DMS 273 (cell line): ENCODE data around the gene CENPT.

Experiments used
- DNase-seq: peaks from one replicate; lab custom pipeline; 2025; ENCODE audit not compliant: unreplicated experiment; lab: John Stamatoyannopoulos, UW

CENPT gene

GRCh38 chr16:67847064-67847861 is at the start of gene CENPT:
Gene CENPT (minus strand): TSS chr16:67847693. CDS start chr16:67833859, 13,834 bp downstream.
- DNase-seq = peak; percentile 90

- no peak for DNase-seq
Observed at GRCh38 chr16:67897231-67897630, 49.7 kb upstream of the CENPT start.

GRCh38 chr16:67893743-67894399 is 46.4 kb upstream of the CENPT start:
- DNase-seq = peak; percentile 64

- peak; percentile 98 for DNase-seq
Observed at GRCh38 chr16:67892899-67893742, 45.6 kb upstream of the CENPT start, which contains the start of gene PSKH1. Gene PSKH1 (plus strand): TSS chr16:67893254. CDS start chr16:67908750, 15,496 bp downstream.

- DNase-seq = no peak
Observed at GRCh38 chr16:67892375-67892774, 44.9 kb upstream of the CENPT start.

DNA sequence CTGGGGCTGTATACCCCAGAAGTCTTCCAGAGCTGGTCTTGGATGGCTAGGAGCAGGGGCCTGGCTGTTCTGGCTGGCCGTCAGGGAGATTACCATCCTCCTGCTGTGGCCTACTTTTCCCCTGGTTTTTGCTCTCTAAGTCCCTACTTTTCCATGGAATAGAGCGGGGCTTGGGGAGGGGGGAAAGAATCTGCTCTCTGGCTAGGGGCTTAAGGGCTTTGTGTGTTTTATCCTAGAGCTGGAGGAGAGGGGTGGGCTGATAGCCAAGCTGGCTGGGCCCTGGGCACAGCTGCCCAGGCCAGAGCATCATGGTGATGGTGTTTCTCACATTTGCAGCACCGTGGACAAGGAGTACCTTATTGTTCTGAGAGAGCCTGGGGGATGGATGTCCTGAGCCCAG is 40.8 kb upstream of the CENPT start:
- DNase-seq = no peak

DNA sequence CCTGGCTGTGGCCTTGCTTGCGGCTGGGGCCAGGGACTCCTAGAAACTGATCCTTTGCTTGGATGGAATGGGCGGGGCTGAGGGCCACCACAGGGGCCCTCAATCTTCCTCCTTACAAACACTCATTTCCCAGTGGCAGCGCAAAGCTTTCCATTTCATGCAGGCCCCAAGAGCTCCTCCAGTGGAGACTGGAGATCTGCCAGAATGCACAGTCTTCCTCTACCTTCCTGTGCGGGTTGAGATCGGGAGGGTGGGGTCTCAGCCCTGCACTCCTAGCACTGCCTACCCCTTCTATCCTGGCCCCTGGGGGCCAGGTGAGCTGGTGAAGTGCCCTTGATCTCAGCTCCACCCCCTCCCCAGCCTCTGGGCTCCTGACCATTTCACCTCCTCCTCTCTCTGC is 38.9 kb upstream of the CENPT start:
- no peak for DNase-seq

DNA sequence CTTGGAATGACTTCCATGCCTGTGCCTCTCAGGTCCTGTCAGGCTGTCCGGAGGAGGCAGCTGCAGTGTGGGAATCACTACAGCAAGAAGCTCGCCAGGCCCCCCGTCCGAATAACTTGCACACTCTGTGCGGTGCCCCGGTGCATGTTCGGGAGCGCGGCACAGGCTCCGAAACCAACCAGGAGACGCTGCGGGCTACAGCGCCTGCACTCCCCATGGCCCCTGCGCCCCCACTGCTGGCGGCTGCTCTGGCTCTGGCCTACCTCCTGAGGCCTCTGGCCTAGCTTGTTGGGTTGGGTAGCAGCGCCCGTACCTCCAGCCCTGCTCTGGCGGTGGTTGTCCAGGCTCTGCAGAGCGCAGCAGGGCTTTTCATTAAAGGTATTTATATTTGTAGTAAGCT is 38.5 kb upstream of the CENPT start:
- DNase-seq = no peak

GRCh38 chr16:67885545-67885944 is 38.1 kb upstream of the CENPT start:
- no peak for DNase-seq

GRCh38 chr16:67884684-67885083 is 37.2 kb upstream of the CENPT start, which contains the start of gene NRN1L:
Gene NRN1L (plus strand): TSS chr16:67884885. CDS start chr16:67884904, 19 bp downstream.
- DNase-seq = peak; percentile 97

DNA sequence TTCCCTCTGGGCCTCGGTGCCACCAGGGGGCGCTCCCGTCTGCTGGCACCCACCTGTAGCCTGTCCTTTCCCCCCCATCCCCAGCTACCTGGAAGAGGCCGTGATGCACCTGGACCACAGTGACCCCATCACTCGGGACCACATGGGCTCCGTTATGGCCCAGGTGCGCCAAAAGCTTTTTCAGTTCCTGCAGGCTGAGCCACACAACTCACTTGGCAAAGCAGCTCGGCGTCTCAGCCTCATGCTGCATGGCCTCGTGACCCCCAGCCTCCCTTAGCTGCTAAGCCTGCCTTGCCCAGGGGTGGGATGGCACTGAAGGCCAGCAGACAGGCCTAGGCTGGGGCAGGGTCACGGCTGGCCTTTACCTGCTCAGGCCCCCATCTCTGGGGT is 36.4 kb upstream of the CENPT start:
- DNase-seq = peak; percentile 77

- no peak for DNase-seq
Observed at GRCh38 chr16:67883146-67883871, 35.8 kb upstream of the CENPT start.

DNA sequence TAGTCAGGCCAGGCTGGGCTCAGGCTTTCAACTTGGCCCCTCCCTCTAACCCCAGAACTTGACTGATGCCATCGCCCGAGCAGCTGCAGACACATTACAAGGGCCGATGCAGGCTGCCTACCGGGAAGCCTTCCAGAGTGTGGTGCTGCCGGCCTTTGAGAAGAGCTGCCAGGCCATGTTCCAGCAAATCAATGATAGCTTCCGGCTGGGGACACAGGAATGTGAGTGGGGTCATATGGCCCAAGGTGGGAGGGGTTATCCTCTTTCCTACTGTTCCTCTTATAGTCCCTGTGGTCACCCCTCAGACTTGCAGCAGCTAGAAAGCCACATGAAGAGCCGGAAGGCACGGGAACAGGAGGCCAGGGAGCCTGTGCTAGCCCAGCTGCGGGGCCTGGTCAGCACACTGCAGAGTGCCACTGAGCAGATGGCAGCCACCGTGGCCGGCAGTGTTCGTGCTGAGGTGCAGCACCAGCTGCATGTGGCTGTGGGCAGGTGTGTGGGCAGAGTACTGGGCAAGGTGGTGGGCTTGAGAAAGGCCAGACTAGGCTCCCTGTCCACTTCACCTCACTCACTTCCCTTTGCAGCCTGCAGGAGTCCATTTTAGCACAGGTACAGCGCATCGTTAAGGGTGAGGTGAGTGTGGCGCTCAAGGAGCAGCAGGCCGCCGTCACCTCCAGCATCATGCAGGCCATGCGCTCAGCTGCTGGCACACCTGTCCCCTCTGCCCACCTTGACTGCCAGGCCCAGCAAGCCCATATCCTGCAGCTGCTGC is 35.1 kb upstream of the CENPT start:
- peak; percentile 42 for DNase-seq

DNA sequence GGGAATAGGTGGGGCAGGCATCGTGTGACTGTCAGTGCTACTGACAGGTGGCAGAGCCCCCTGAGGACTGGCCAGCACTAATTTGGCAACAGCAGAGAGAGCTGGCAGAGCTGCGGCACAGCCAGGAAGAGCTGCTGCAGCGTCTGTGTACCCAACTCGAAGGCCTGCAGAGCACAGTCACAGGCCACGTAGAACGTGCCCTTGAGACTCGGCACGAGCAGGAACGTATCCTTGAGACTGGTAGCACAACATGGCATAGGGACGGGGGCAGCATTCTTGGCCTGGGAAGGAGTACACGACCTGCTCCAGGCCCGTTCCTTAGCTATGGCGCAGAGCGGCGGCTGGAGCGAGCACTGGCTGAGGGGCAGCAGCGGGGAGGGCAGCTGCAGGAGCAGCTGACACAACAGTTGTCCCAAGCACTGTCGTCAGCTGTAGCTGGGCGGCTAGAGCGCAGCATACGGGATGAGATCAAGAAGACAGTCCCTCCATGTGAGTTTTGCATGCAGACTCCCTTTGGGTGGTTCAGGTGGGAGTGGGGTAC is 34.2 kb upstream of the CENPT start:
- DNase-seq = no peak

- DNase-seq = no peak
Observed at GRCh38 chr16:67880584-67880983, 33.1 kb upstream of the CENPT start.

GRCh38 chr16:67879936-67880335 is 32.4 kb upstream of the CENPT start:
- no peak for DNase-seq

DNA sequence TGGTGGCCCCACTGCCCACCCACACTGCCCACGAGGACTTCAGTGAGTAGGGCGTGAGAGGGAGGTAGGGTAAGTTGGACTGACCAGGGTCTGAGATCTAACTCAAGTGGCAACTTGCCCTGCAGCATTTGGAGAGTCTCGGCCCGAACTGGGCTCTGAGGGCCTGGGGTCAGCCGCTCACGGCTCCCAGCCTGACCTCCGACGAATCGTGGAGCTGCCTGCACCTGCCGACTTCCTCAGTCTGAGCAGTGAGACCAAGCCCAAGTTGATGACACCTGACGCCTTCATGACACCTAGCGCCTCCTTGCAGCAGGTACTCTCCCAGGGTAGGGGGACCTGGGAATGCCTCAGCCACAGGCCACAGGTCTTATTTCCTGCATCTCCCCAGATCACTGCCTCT is 32.0 kb upstream of the CENPT start:
- DNase-seq = no peak

DNA sequence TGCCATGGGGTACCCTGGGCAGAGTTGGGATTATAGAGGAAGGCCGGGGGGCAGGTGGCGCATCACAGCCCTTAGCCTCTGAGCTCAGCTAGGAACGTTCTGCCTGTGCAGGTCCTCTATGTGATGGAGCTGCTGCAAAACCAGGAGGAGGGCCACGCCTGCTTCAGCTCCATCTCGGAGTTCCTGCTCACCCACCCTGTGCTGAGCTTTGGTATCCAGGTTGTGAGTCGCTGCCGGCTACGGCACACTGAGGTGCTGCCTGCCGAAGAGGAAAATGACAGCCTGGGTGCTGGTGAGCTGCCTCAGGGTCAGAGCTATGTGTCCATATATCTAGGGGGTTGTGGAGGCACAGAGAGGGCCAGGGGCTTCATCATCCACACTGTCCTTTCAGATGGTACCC is 31.4 kb upstream of the CENPT start:
- DNase-seq = no peak

DNA sequence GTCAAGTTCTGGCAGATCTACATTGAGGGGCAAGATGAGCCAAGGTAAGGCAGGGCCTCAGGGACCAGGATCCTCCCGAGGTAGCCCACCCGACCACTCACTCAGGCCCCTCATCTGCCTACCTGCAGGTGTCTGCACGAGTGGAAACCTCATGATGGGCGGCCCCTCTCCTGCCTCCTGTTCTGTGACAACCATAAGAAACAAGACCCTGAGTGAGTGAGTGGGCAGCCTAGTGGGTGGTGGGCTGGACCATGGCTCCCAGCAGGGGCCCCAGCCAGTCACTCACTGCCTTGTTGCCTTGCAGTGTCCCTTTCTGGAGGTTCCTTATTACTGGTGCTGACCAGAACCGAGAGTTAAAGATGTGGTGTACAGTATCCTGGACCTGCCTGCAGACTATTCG is 30.7 kb upstream of the CENPT start:
- DNase-seq = no peak

GRCh38 chr16:67877064-67877463 is 29.6 kb upstream of the CENPT start:
- no peak for DNase-seq
